Measurements from ENCODE around the gene CERS3. TPM values are rescaled to one million over a fixed set of nuclear protein-coding genes. Genes with fewer than 3 reads are reported as not detected.

Gene CERS3
- polyA plus RNA-seq, 1 experiment: not detected

- Histone ChIP-seq H3K27ac (ENCODE audit: low read depth, low read length) (no peak overlapping the region), H3K27me3 (ENCODE audit: control insufficient read depth, insufficient read depth, low read length) (no peaks in the 10 kb centered on the region), H3K4me3 (ENCODE audit: low read depth, low read length) (no peak overlapping the region), H3K9me3 (ENCODE audit: control insufficient read depth, insufficient read depth, low read length) (no peaks in the 10 kb centered on the region)
- DNase-seq (ENCODE audit: low read depth, low spot score): no peak
- CTCF ChIA-PET: no interaction called here
- POLR2A ChIA-PET: no interaction called here
- TF ChIP-seq CTCF (IDR thresholded peaks at IDR 0.05; ENCODE audit: low read depth, low read length): no peak
These were observed 3.3 kb downstream of the CERS3 start for GRCh38 chr15:100525436-100525835.

- H3K9me3 ChIP-seq (ENCODE audit: control insufficient read depth, insufficient read depth, low read length): no peaks in the 10 kb centered on the region
- ChIA-PET POLR2A (no interaction called here), CTCF (no interaction called here)
- DNase-seq (ENCODE audit: low read depth, low spot score): no peak
- H3K27me3 ChIP-seq (ENCODE audit: control insufficient read depth, insufficient read depth, low read length): no peaks in the 10 kb centered on the region
- no peak overlapping the region for H3K4me3 ChIP-seq (ENCODE audit: low read depth, low read length)
- TF ChIP-seq CTCF (IDR thresholded peaks at IDR 0.05; ENCODE audit: low read depth, low read length): no peak
- H3K27ac ChIP-seq (ENCODE audit: low read depth, low read length): no peak overlapping the region
These were observed 4.4 kb downstream of the CERS3 start for GRCh38 chr15:100524326-100524725.

GRCh38 chr15:100521907-100522306 lies 6.8 kb downstream of the CERS3 start:
- ChIA-PET CTCF (no interaction called here), POLR2A (no interaction called here)
- Histone ChIP-seq H3K4me3 (ENCODE audit: low read depth, low read length) (no peak overlapping the region), H3K27me3 (ENCODE audit: control insufficient read depth, insufficient read depth, low read length) (no peaks in the 10 kb centered on the region), H3K9me3 (ENCODE audit: control insufficient read depth, insufficient read depth, low read length) (no peaks in the 10 kb centered on the region), H3K27ac (ENCODE audit: low read depth, low read length) (no peak overlapping the region)
- DNase-seq (ENCODE audit: low read depth, low spot score): no peak
- no peak for TF ChIP-seq CTCF (IDR thresholded peaks at IDR 0.05; ENCODE audit: low read depth, low read length)

GRCh38 chr15:100520132-100520921 lies 8.4 kb downstream of the CERS3 start:
- Histone ChIP-seq H3K9me3 (ENCODE audit: control insufficient read depth, insufficient read depth, low read length) (no peaks in the 10 kb centered on the region), H3K27me3 (ENCODE audit: control insufficient read depth, insufficient read depth, low read length) (no peaks in the 10 kb centered on the region), H3K27ac (ENCODE audit: low read depth, low read length) (no peak overlapping the region), H3K4me3 (ENCODE audit: low read depth, low read length) (no peak overlapping the region)
- CTCF ChIA-PET: no interaction called here
- no peak for TF ChIP-seq CTCF (IDR thresholded peaks at IDR 0.05; ENCODE audit: low read depth, low read length)
- POLR2A ChIA-PET: no interaction called here
- DNase-seq (ENCODE audit: low read depth, low spot score): no peak

GRCh38 chr15:100517846-100518245 lies 10.9 kb downstream of the CERS3 start:
- no peak for TF ChIP-seq CTCF (IDR thresholded peaks at IDR 0.05; ENCODE audit: low read depth, low read length)
- CTCF ChIA-PET: interaction anchor here (0.6 kb wide), 1 partner anchor 720 kb away, joined by 4 read pairs; no protein-coding TSS in a partner anchor
- DNase-seq (ENCODE audit: low read depth, low spot score): no peak

More at GRCh38 chr15:100517846-100518245, 10.9 kb downstream of the CERS3 start:
- no peaks in the 10 kb centered on the region for H3K9me3 ChIP-seq (ENCODE audit: control insufficient read depth, insufficient read depth, low read length)
- no peaks in the 10 kb centered on the region for H3K27me3 ChIP-seq (ENCODE audit: control insufficient read depth, insufficient read depth, low read length)
- H3K27ac ChIP-seq (ENCODE audit: low read depth, low read length): no peak overlapping the region
- H3K4me3 ChIP-seq (ENCODE audit: low read depth, low read length): no peak overlapping the region
- POLR2A ChIA-PET: no interaction called here

Measured in AG04450 (cell line).